GM12878 (cell line): Measurements from ENCODE around the gene DEFB131B. TPM values are rescaled to one million over a fixed set of nuclear protein-coding genes. Genes with fewer than 3 reads are reported as not detected.
"Not testable (repeated sequence)": the region's sequence is repeated elsewhere in the genome, so short reads cannot be mapped to it uniquely, and the experiment has no call there.

Experiments used
- ATAC-seq: fragments of 200-7000 bp; cut with Tn5 transposase; 3 replicates; pipeline ENCODE4 v1.9.1; 2020; ENCODE audit warnings: mild to moderate bottlenecking, moderate library complexity
- Bru-seq: library from RNA; stranded (reverse); fragments of 400-500 nt; gene quantifications from one replicate; lab custom pipeline; 2021; lab: Mats Ljungman, UMichigan
- BruChase-seq, 2 experiments: library from RNA; stranded (reverse); fragments of 400-500 nt; gene quantifications; one replicate each; lab custom pipeline; 2021; lab: Mats Ljungman, UMichigan
- BruUV-seq: library from RNA; stranded (reverse); fragments of 400-500 nt; replicated peaks from 2 replicates; lab custom pipeline; 2021; lab: Mats Ljungman, UMichigan
- CTCF ChIA-PET: fragments of 300-600 bp; sonication (Branson Sonifier 250); formaldehyde crosslinking; extraction: SDS; loops from one replicate; lab custom pipeline; 2021; ENCODE audit warnings: inconsistent platforms; lab: Yijun Ruan, JAX
- POLR2A ChIA-PET: fragments of 350-600 bp; formaldehyde crosslinking; extraction: SDS; loops from one replicate; lab custom pipeline; 2021; ENCODE audit warnings: inconsistent platforms; lab: Charles Lee
- RAD21 ChIA-PET: fragments of 300-600 bp; sonication (Branson Sonifier 250); formaldehyde crosslinking; loops from one replicate; lab custom pipeline; 2023; ENCODE audit warnings: antibody characterized with exemption; ENCODE audit not compliant: unreplicated experiment; lab: Charles Lee
- SMC1A ChIA-PET: fragments of 300-600 bp; sonication (Branson Sonifier 250); formaldehyde crosslinking; loops from one replicate; lab custom pipeline; 2023; ENCODE audit not compliant: unreplicated experiment, uncharacterized antibody; lab: Charles Lee
- DNase-seq: peaks from one replicate; pipeline ENCODE4 v3.0.0-alpha.2; 2011; ENCODE audit warnings: low read depth, low spot score
- FAIRE-seq: peaks from 3 replicates; lab custom pipeline; 2011; peaks lifted over from hg19 to GRCh38; lab: Jason Lieb, UNC
- H2AFZ ChIP-seq: 2 replicates; pipeline ENCODE4 v1.6.0; 2011; ENCODE audit warnings: low read depth, low read length, control low read depth; ENCODE audit not compliant: control insufficient read depth
- H3K27ac ChIP-seq: 2 replicates; pipeline ENCODE4 v1.5.1; 2011; ENCODE audit warnings: control low read depth; ENCODE audit not compliant: control insufficient read depth, insufficient read depth
- H3K27me3 ChIP-seq, 2 experiments: replicated peaks in 1 of 2; 2 replicates each; pipeline versions ENCODE4 v1.6.0 to v1.6.1; 2011; ENCODE audit warnings: low read length in 1 of 2; ENCODE audit not compliant: control insufficient read depth in 2 of 2, insufficient read depth in 2 of 2
- H3K36me3 ChIP-seq, 2 experiments: 2 replicates each; pipeline ENCODE4 v1.5.1; 2011; ENCODE audit warnings: low read length in 1 of 2; ENCODE audit not compliant: control insufficient read depth in 2 of 2, insufficient read depth in 2 of 2
- H3K4me1 ChIP-seq: 2 replicates; pipeline ENCODE4 v1.6.1; 2011; ENCODE audit warnings: mild to moderate bottlenecking, low read length, moderate library complexity, mixed read lengths; ENCODE audit not compliant: control insufficient read depth, insufficient read depth
- H3K4me2 ChIP-seq: 2 replicates; pipeline ENCODE4 v1.6.0; 2011; ENCODE audit warnings: control low read depth; ENCODE audit not compliant: control insufficient read depth, insufficient read depth
- H3K4me3 ChIP-seq: fragments of 200-600 bp; sonication (generic); 2 replicates; pipeline ENCODE4 v1.5.1; 2016
- H3K79me2 ChIP-seq: 2 replicates; pipeline ENCODE4 v1.6.0; 2011; ENCODE audit warnings: low read length; ENCODE audit not compliant: control insufficient read depth, insufficient read depth
- H3K9ac ChIP-seq: 2 replicates; pipeline ENCODE4 v1.8.0; 2011; ENCODE audit warnings: low read length, control low read depth, mixed read lengths; ENCODE audit not compliant: control insufficient read depth, insufficient read depth
- H3K9me3 ChIP-seq: replicated peaks from 3 replicates; pipeline ENCODE4 v1.5.1; 2011; ENCODE audit warnings: mild to moderate bottlenecking, low read length; ENCODE audit not compliant: control insufficient read depth, insufficient read depth
- H4K20me1 ChIP-seq: 2 replicates; pipeline ENCODE4 v1.6.0; 2011; ENCODE audit not compliant: control insufficient read depth, insufficient read depth
- SMARCA5 ChIP-seq: fragments of 450-650 bp; IDR thresholded peaks from 2 replicates; pipeline ENCODE4 v1.6.1; 2017; ENCODE audit warnings: mild to moderate bottlenecking
- WGBS: methylation state at CpG from one replicate; pipeline ENCODE4 v1.1.6; 2016; ENCODE audit warnings: low lambda C conversion rate; ENCODE audit not compliant: insufficient replicate concordance, insufficient coverage; ENCODE audit errors: missing lambda C conversion rate; 5-methylcytosine and 5-hydroxymethylcytosine counted together
- in situ Hi-C: fragments of 300-500 bp; cut with MboI; formaldehyde crosslinking; loops from 9 replicates; pipeline ENCODE4 v1.14.3; 2018; ENCODE audit warnings: mixed read lengths
- intact Hi-C: fragments of 100-400 bp; cut with micrococcal nuclease; formaldehyde crosslinking; loops from one replicate; pipeline ENCODE4 v1.14.2; 2022; ENCODE audit not compliant: unreplicated experiment
- long read RNA-seq, 2 experiments: library from polyadenylated mRNA; unstranded; transcript quantifications; one replicate each; pipeline ENCODE4 v2.0.0, GENCODE V29; 2019 to 2020
- polyA minus RNA-seq, 3 experiments: library from RNA; depleted of rRNA, polyadenylated mRNA; stranded (reverse); fragments of >200 nt; gene quantifications; 2 replicates each; pipeline ENCODE4 v1.2.3, GENCODE V29; 2011
- polyA plus RNA-seq, 11 experiments: library from polyadenylated mRNA; depleted of rRNA in 4 of 11; unstranded in 6 of 11; stranded (reverse) in 5 of 11; fragments of >200 nt; fragmentation: Nextera tagmentation in 4 of 11; fragmentation: Illumina TruSeq in 1 of 11; extraction: Ambion mirVana in 4 of 11; extraction: Trizol in 1 of 11; gene quantifications; 1 replicate in 1 of 11; 2 replicates in 10 of 11; pipeline versions ENCODE4 v1.2.1 to v1.2.3, GENCODE V29; 2011 to 2016; ENCODE audit warnings: inconsistent platforms in 2 of 11, missing spikeins in 2 of 11, low read depth in 1 of 11
- total RNA-seq, 4 experiments: library from RNA; depleted of rRNA in 3 of 4; stranded (reverse); fragments of >200 nt in 3 of 4; fragmentation: Illumina TruSeq in 1 of 4; extraction: Trizol in 1 of 4; gene quantifications; 2 replicates each; pipeline versions ENCODE4 v1.2.1 to v1.2.3, GENCODE V29; 2013 to 2021

Gene DEFB131B, protein sequence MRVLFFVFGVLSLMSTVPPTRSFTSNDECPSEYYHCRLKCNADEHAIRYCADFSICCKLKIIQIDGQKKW
- not detected in 2 replicates for total RNA-seq (2013; cell fraction: nucleolus; rRNA removed)
- total RNA-seq (2014; rRNA removed) (not detected in 2 replicates), total RNA-seq (2014; rRNA removed; fragmentation: Illumina TruSeq; extraction: Trizol) (not detected in 2 replicates), total RNA-seq (2021) (not detected in 2 replicates), polyA plus RNA-seq (2011; rRNA removed) (not detected in 2 replicates), polyA plus RNA-seq (2014; fragmentation: Illumina TruSeq; extraction: Trizol) (not detected in 2 replicates), polyA plus RNA-seq (2014; fragmentation: Nextera tagmentation; extraction: Ambion mirVana) (not detected), polyA plus RNA-seq (2014; rRNA removed) (not detected in 2 replicates), polyA plus RNA-seq (2016; fragmentation: Nextera tagmentation; extraction: Ambion mirVana) (not detected), polyA minus RNA-seq (2011; rRNA and poly(A)+ RNA removed) (not detected in 2 replicates), Bru-seq, nascent RNA (not detected), BruChase-seq, experiment 1, labeled RNA remaining after a 6-hour chase (not detected), BruChase-seq, experiment 2, labeled RNA remaining after a 2-hour chase (not detected)
- not detected for polyA plus RNA-seq (2011; ENCODE audit: low read depth)
- polyA plus RNA-seq (2011; cell fraction: cytosol; rRNA removed) = not detected in 2 replicates
- not detected in 2 replicates for polyA plus RNA-seq (2011; cell fraction: nucleus; rRNA removed)
- polyA plus RNA-seq (2012) = not detected in 2 replicates
- polyA minus RNA-seq (2011; cell fraction: cytosol; rRNA and poly(A)+ RNA removed) = not detected in 2 replicates
- not detected in 2 replicates for polyA minus RNA-seq (2011; cell fraction: nucleus; rRNA and poly(A)+ RNA removed)
- long read RNA-seq, experiment 1 = 0 reads
- long read RNA-seq, experiment 2 = 0 reads

DNA sequence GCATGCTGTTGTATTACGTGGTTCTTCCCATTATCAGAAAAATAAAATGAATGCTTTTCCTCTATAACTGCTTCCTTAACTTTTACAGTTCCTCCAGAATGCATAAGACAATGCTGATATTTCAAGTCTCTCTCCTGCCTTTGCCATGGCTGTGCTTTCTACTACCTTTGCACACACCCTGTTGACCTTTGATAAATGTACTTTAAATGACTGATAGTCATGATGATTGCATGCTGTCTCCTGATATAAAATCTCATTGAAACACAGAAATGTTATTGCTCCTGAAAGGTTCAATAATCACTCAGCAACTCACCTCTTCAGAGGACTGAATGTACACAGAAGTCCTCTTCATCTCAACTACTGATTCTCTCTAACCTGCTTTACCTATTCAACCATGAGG lies at the start of gene DEFB131B:
Gene DEFB131B, plus strand, starts transcription at position 395 of the 400 bp plus-strand sequence. Its CDS starts 0 bp downstream, at position 395.
- H2AFZ ChIP-seq, FAIRE-seq, H3K79me2 ChIP-seq, BruUV-seq, in situ Hi-C loops, H3K27me3 ChIP-seq, H3K36me3 ChIP-seq, RAD21 ChIA-PET, H3K9ac ChIP-seq, SMC1A ChIA-PET, H3K4me1 ChIP-seq, H3K9me3 ChIP-seq, CTCF ChIA-PET, H4K20me1 ChIP-seq, H3K4me3 ChIP-seq, DNase-seq, intact Hi-C loops, H3K27ac ChIP-seq, POLR2A ChIA-PET, ATAC-seq, H3K4me2 ChIP-seq: not testable (repeated sequence)
- 100% methylated on average over 1 of the region's 1 CpG for WGBS

DNA sequence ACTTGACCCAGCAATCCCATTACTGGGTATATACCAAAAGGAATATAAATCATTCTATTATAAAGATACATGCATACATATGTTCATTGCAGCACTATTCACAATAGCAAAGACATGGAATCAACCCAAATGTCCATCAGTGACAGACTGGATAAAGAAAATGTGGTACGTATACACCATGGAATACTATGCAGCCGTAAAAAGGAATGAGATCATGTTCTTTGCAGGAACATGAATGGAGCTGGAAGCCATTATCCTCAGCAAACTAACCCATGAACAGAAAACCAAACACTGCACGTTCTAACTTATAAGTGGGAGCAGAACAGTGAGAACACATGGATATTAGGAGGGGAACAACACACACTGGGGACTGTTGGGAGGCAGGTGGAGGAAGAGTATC lies 49.0 kb upstream of the DEFB131B start:
- H3K4me3 ChIP-seq, POLR2A ChIA-PET, ATAC-seq, BruUV-seq, H3K4me2 ChIP-seq, H3K27me3 ChIP-seq, in situ Hi-C loops, SMC1A ChIA-PET, H2AFZ ChIP-seq, CTCF ChIA-PET, FAIRE-seq, H3K9me3 ChIP-seq, H3K9ac ChIP-seq, DNase-seq, H4K20me1 ChIP-seq, H3K36me3 ChIP-seq, intact Hi-C loops, RAD21 ChIA-PET, H3K27ac ChIP-seq, H3K79me2 ChIP-seq, H3K4me1 ChIP-seq: not testable (repeated sequence)
- WGBS = 96% methylated on average over 3 of the region's 3 CpGs
- peak; percentile 44; the same call in 1 of the 2 replicates for TF ChIP-seq SMARCA5
